GM21619 (cell line): ENCODE results near the gene E4F1.

ENCODE experiments used
- ATAC-seq: cut with Tn5 transposase; IDR thresholded peaks from one replicate; pipeline ENCODE4 v1.9.1; 2021; ENCODE audit not compliant: unreplicated experiment

The E4F1 gene

DNA sequence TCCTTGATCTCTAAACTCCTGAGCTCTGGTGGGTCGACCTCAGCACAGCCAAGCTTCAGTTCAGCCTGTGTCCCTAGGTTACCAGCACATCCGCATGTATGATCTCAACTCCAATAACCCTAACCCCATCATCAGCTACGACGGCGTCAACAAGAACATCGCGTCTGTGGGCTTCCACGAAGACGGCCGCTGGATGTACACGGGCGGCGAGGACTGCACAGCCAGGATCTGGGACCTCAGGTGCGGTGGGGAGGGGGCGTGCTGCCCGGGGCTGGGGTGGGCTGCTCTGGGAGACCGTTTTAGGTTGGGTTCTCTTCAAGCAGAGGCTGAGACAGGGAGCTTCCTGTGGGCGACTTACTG is 17.0 kb upstream of the E4F1 start:
- ATAC-seq: no peak

GRCh38 chr16:2206780-2207433 is 16.5 kb upstream of the E4F1 start:
- no peak for ATAC-seq

- no peak for ATAC-seq
Observed at GRCh38 chr16:2207872-2208271, 15.5 kb upstream of the E4F1 start.

- ATAC-seq: no peak
Observed at GRCh38 chr16:2208308-2208707, 15.1 kb upstream of the E4F1 start.

DNA sequence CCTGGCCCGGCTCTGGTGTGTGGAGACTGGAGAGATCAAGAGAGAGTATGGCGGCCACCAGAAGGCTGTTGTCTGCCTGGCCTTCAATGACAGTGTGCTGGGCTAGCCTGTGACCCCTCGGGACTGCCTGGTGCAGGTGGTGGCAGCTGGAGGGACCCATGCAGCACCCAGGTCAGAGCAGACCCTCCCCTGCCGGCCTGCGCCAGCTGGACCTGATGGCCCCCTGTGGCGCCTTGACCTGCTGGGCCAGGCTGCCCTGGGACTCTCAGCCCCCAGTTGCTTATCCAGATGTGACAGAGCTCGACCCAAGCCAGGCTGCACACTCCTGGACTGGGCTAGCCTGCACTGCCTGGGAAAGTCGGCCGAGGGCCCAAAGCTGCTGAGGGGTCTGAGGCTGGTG is 14.6 kb upstream of the E4F1 start:
- ATAC-seq: no peak

GRCh38 chr16:2209258-2210008 is 14.0 kb upstream of the E4F1 start:
- ATAC-seq: no peak

- ATAC-seq: no peak
Observed at GRCh38 chr16:2210009-2210332, 13.4 kb upstream of the E4F1 start.

- ATAC-seq: no peak
Observed at GRCh38 chr16:2210386-2211365, 12.7 kb upstream of the E4F1 start, which contains the start of gene BRICD5. TSS of gene BRICD5 (minus strand) at chr16:2210863. CDS start at chr16:2210833, 30 bp downstream.

GRCh38 chr16:2211923-2212347 is 11.5 kb upstream of the E4F1 start:
- no peak for ATAC-seq

DNA sequence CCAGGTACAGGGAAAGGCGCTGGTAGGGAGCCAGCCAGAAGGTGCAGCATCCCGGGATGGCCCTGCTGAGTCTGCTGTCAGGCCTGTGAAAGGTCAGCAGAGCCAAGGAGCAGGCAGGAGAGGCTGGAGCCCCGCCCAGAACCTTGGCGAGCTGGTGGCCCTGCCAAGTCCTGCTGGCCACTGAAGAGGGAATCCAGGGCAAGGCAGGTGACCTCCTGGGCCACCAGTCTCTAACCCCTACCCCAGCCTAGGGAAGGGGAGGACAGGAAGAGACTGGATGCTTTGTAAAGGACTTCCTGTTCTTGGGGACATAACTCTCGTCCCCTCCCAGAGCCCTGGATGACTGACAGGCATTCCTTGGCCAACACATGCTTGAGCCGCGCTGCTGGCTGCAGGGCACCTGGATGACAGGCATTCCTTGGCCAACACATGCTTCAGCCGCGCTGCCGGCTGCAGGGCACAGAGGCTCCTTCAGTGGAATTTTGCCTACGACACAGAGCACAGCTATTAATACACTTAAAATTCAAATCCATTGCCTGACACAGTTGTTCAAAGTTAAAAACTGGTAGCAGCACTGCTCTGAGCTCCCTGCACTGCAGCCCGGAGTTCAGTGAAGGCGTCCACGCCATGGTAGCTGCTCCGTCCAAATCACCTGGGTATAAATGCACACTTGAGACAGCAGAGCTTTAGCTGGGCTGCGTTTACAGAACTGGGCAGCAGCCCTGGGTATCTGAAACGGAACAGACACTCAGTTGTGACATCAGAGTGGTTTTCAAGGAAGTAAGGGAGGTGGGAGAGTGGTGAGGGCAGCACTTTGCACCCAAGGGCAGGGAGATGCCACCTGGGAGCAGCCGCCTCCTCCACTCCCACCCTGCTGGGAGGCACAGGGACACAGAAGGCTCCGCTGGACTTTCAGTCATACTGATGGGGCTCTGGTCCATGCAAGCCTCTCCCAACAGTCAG is 10.7 kb upstream of the E4F1 start:
- ATAC-seq: no peak

DNA sequence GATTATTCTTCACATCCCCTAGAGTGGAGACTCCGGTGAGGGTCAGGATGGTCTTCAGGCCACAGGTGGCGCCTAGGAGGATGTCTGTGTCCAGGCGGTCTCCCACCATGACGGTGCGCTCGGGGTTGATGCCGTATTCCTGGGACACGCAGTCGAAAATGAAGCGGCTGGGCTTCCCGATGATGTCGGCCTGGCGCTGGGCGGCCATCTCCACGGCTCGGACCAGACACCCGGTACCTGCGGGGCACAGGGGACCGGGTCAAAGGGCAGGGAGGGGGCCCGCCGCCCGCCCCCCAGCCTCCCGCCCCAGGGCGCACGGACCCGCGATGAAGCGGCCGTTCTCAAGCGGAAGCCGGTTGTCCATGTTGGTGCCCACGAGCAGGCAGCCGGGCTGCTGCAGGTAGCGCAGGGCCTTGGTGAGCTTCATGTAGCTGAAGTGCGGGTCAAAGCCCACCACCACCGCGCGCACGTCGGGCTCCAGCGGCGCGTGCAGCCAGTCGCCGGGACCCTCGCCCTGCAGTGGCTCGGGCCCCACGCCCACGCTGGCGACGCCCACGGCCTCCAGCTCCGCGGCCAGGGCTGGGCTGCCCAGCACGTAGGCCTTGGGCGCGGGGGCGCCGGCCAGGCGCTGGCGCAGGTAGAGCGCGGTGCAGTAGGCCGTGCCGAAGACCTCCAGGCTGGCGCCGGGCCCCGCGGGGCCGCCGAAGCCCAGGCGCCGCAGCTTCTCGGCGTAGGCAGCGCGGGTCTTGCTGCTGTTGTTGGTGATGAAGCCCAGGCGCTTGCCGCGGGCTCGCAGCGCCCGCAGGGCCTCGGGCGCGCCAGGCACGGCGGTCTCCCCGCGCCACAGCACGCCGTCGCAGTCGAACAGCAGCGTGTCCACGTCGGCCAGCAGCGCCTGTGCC is 9.3 kb upstream of the E4F1 start:
- no peak for ATAC-seq

- ATAC-seq: peak; percentile 81
Observed at GRCh38 chr16:2214719-2214968, 8.7 kb upstream of the E4F1 start, which contains the start of gene PGP. TSS of gene PGP (minus strand) at chr16:2214840. CDS start at chr16:2214777, 63 bp downstream.

- no peak for ATAC-seq
Observed at GRCh38 chr16:2216330-2216729, 7.1 kb upstream of the E4F1 start.

GRCh38 chr16:2223942-2224486 is 623 bp downstream of the E4F1 start:
- ATAC-seq: peak; percentile 24

DNA sequence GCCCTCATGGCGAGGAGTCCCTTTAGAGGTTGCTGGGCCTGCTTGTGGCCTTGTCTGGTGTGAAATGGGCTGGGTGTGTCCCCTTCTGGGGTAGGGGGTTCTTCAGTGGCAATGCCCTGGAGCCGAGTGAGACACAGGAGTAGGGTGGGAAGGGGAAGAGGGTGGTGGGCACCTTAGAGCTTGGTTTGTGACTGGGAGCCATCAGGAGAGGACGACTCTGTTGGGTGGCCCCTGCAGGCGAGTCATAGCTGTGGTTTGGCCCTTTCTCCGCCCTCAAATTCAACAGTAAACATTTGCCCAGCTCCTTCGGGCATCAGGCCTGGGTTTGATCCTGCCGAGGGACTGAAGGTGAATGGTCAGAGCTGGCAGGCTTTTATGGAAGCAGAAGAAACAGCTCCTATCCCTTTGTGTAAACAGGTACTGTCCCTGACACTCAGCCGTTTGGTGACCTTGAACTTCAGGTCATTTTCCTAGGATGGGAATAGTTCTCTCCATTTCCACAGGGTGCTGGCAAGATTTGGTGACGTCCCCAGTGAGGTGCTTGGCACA is 2.9 kb downstream of the E4F1 start:
- ATAC-seq: no peak

DNA sequence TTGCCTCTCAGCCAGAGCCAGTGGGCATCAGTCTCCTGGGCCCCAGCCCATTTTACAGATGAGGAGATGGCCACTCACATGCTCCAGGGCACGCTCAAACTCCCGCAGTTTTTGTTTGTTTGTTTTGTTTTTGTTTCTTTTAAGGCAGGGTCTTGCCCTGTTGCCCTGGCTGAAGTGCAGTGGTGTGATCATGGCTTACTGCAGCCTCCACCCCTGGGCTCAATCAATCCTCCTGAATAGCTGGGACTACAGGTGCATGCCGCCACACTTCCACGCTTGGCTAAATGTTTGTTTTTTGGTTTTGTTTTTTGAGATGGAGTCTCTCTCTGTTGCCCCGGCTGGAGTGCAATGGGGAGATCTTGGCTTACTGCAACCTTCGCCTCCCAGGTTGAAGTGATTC is 3.5 kb downstream of the E4F1 start:
- no peak for ATAC-seq

DNA sequence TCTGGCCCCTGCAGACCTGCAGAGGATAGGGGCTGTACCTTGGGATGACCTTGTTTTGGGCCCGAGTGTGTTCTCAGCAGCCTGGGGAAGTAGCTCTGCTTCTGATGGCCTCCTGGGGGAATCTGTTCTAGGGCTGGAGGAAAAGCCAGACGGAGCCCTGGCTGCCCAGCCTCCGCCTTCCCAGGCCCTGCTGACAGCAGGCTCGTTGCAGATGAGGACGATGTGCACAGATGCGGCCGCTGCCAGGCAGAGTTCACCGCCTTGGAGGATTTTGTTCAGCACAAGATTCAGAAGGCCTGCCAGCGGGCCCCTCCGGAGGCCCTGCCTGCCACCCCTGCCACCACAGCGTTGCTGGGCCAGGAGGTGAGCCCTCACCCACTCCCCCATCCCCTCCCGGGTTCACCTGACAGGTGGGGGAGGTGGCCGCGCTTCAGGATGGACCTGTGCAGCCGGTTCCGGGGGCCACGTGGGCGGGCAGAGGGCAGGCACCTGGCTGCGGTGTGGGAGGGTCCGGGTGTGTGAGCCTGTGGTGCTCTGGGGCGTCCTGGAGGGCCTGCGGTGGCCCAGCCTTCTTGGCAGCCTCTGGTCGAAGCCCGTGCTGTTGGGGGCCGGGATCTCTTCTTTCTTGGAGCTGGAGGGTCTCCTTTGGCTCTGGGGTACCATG is 4.9 kb downstream of the E4F1 start:
- no peak for ATAC-seq

- ATAC-seq: no peak
Observed at GRCh38 chr16:2229091-2229490, 5.7 kb downstream of the E4F1 start.
